ENCODE results near the gene CAV3. TPM values are rescaled to one million over a fixed set of nuclear protein-coding genes. Genes with fewer than 3 reads are reported as not detected.

Gene CAV3
- total and polyA plus RNA-seq, 10 of the 15 experiments (the other 5 are each of a cell fraction or from before 2014, with no cell fraction given): not detected

DNA sequence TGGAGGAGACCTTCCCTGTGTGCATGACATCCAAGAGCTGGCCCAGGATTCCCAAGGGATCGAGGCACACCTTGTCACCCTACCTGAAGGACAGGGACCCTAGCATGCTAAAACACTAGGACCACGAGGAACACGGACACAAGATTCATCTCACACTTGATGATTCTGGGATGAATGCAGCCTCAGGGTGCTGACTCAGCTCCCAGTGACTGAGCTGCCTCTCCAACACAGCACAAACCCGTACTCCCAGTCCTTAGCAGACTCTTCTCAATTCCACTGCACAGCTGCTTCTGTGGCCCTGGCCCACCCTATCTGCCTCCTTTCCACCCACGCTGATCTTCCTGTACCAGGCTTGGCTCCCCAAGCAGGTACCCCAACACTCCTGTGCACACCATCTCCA lies 44.9 kb downstream of the CAV3 start:
- ChIA-PET RAD21 (ENCODE audit: unreplicated experiment) (no interaction called here), SMC1A (ENCODE audit: uncharacterized antibody, unreplicated experiment) (no interaction called here), POLR2A (no interaction called here), CTCF (interaction anchor here (2.0 kb wide), 1 partner anchor 9 kb away, joined by 10 read pairs; the partner anchor contains the start of gene OXTR)
- no TSS peak for BruUV-seq (replicated peaks)
- no peak for TF ChIP-seq SMARCA5 (IDR thresholded peaks at IDR 0.05)
- no peak for TF ChIP-seq SUPT20H (IDR thresholded peaks at IDR 0.05; ENCODE audit: borderline replicate concordance, control insufficient read depth, low read depth, low read length)
- TF ChIP-seq CREB1 (IDR thresholded peaks at IDR 0.05; ENCODE audit: low read depth): no peak
- TF ChIP-seq ZSCAN29 (IDR thresholded peaks at IDR 0.05): no peak
- no peak for TF ChIP-seq NFIC (IDR thresholded peaks at IDR 0.05; ENCODE audit: low read depth, low read length)
- TF ChIP-seq SMAD5 (IDR thresholded peaks at IDR 0.05; ENCODE audit: low read depth): no peak
- TF ChIP-seq ESRRA (IDR thresholded peaks at IDR 0.05; ENCODE audit: low read length): no peak
- no peak for TF ChIP-seq CHD4 (IDR thresholded peaks at IDR 0.05)
- TF ChIP-seq JUND (IDR thresholded peaks at IDR 0.05; ENCODE audit: low read depth, low read length): no peak
- TF ChIP-seq RELA (IDR thresholded peaks at IDR 0.05; ENCODE audit: borderline replicate concordance, partially characterized antibody): no peak
- no peak for TF ChIP-seq EZH2 (IDR thresholded peaks at IDR 0.05; ENCODE audit: borderline replicate concordance, control insufficient read depth, low read depth, low read length)
- TF ChIP-seq YBX1 (IDR thresholded peaks at IDR 0.05): no peak
- H4K20me1 ChIP-seq (ENCODE audit: control insufficient read depth, insufficient read depth): no peaks in the 10 kb centered on the region; the same call in 1 of the 2 replicates
- no peak overlapping the region for H3K27ac ChIP-seq (ENCODE audit: control insufficient read depth, insufficient read depth)
- DNase-seq (ENCODE audit: low read depth, low spot score): no peak
- no peak overlapping the region for H2AFZ ChIP-seq (ENCODE audit: control insufficient read depth, low read depth, low read length)
- no peaks in the 10 kb centered on the region for H3K27me3 ChIP-seq (replicated peaks in 1 of 2; ENCODE audit: control insufficient read depth in 2 of 2, insufficient read depth in 2 of 2, low read length in 1 of 2)
- H3K4me3 ChIP-seq: no peak overlapping the region
- H3K9me3 ChIP-seq (replicated peaks; ENCODE audit: control insufficient read depth, insufficient read depth, low read length): no peaks in the 10 kb centered on the region
- in situ Hi-C loops (cut with MboI): no loop called here
- H3K9ac ChIP-seq (ENCODE audit: control insufficient read depth, insufficient read depth, low read length): no peak overlapping the region
- no peaks in the 10 kb centered on the region for H3K79me2 ChIP-seq (ENCODE audit: control insufficient read depth, insufficient read depth, low read length)
- no peak overlapping the region for H3K4me2 ChIP-seq (ENCODE audit: control insufficient read depth, insufficient read depth)
- no peaks in the 10 kb centered on the region; the same call in 1 of the 2 replicates for H3K4me1 ChIP-seq (ENCODE audit: control insufficient read depth, insufficient read depth, low read length)
- no peak for FAIRE-seq
- no peak for ATAC-seq
- intact Hi-C loops (cut with micrococcal nuclease; ENCODE audit: unreplicated experiment): no loop called here
- H3K36me3 ChIP-seq (ENCODE audit: control insufficient read depth in 2 of 2, insufficient read depth in 2 of 2, low read length in 1 of 2): no peaks in the 10 kb centered on the region
- 27% methylated on average over 5 of the region's 5 CpGs for WGBS (ENCODE audit: insufficient coverage, insufficient replicate concordance, low lambda C conversion rate, missing lambda C conversion rate)
